SH-SY5Y (cell line): Measurements from ENCODE around the gene MMP15.

ENCODE experiments used
- GATA2 ChIP-seq: IDR thresholded peaks from 2 replicates; pipeline ENCODE4 v1.6.1; 2011; ENCODE audit warnings: mild to moderate bottlenecking, low read depth, low read length
- GATA3 ChIP-seq: IDR thresholded peaks from 2 replicates; pipeline ENCODE4 v1.6.1; 2011; ENCODE audit warnings: low read depth, mild to moderate bottlenecking, low read length, moderate library complexity

GRCh38 chr16:57998486-57998885 lies 27.1 kb upstream of the MMP15 start:
- TF ChIP-seq GATA3: no peak
- no peak for TF ChIP-seq GATA2
